Gastroesophageal sphincter (tissue), 3 donors: ENCODE data around the gene SERPINF2.
"Not testable (repeated sequence)": the region's sequence is repeated elsewhere in the genome, so short reads cannot be mapped to it uniquely, and the experiment has no call there.

Experiments
- EP300 ChIP-seq: sonication (generic); formaldehyde crosslinking; IDR thresholded peaks from one replicate; pipeline ENCODE4 v1.6.1; 2017; ENCODE audit warnings: antibody characterized with exemption, mild to moderate bottlenecking
- POLR2A ChIP-seq, 2 donors: fragments of 450-650 bp; IDR thresholded peaks; one replicate each; pipeline ENCODE4 v1.6.1; 2017; ENCODE audit warnings: antibody characterized with exemption in 2 of 2, mild to moderate bottlenecking in 2 of 2, moderate library complexity in 1 of 2
- POLR2AphosphoS5 ChIP-seq: sonication (generic); formaldehyde crosslinking; IDR thresholded peaks from one replicate; pipeline ENCODE4 v1.6.1; 2017; ENCODE audit warnings: antibody characterized with exemption
- TF ChIP-seq, protein P1 (sequence below), 4 experiments: fragments of 200-600 bp in 2 of 4; fragments of 450-650 bp in 2 of 4; sonication (generic) in 1 of 4; IDR thresholded peaks; one replicate each; pipeline ENCODE4 v1.5.1; 2017 to 2019; ENCODE audit warnings: antibody characterized with exemption in 4 of 4, mild to moderate bottlenecking in 2 of 4, moderate library complexity in 2 of 4

DNA sequence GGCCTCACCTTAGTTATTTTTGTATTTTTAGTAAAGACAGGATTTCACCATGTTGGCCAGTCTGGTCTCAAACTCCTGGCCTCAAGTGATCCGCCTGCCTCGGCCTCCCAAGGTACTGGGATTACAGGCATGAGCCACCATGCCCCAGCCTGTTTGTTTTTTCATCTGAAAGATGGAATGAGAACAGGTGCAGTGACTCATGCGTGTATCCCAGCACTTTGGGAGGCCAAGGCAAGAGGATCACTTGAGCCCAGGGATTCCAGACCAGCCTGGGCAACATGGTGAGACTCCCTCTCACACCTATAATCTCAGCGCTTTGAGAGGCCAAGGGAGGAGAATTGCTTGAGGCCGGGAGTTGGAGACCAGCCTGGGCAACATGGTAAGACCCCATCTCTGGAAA, 42.8 kb upstream of the SERPINF2 start:
- TF ChIP-seq, protein P1, sequence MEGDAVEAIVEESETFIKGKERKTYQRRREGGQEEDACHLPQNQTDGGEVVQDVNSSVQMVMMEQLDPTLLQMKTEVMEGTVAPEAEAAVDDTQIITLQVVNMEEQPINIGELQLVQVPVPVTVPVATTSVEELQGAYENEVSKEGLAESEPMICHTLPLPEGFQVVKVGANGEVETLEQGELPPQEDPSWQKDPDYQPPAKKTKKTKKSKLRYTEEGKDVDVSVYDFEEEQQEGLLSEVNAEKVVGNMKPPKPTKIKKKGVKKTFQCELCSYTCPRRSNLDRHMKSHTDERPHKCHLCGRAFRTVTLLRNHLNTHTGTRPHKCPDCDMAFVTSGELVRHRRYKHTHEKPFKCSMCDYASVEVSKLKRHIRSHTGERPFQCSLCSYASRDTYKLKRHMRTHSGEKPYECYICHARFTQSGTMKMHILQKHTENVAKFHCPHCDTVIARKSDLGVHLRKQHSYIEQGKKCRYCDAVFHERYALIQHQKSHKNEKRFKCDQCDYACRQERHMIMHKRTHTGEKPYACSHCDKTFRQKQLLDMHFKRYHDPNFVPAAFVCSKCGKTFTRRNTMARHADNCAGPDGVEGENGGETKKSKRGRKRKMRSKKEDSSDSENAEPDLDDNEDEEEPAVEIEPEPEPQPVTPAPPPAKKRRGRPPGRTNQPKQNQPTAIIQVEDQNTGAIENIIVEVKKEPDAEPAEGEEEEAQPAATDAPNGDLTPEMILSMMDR (IDR thresholded peaks at IDR 0.05) = not testable (repeated sequence)
- not testable (repeated sequence) for TF ChIP-seq POLR2A (IDR thresholded peaks at IDR 0.05); POLR2AphosphoS5; EP300
